IMR-90 (cell line): ENCODE data around the gene TFIP11. TPM values are rescaled to one million over a fixed set of nuclear protein-coding genes. Genes with fewer than 3 reads are reported as not detected.

ENCODE experiments used
- ATAC-seq: fragments of 200-7000 bp; cut with Tn5 transposase; 2 replicates; pipeline ENCODE4 v1.9.1; 2020; ENCODE audit warnings: low read depth, mild to moderate bottlenecking, moderate library complexity
- BruUV-seq: library from RNA; stranded (reverse); fragments of 400-500 nt; replicated peaks from 2 replicates; lab custom pipeline; 2021; lab: Mats Ljungman, UMichigan
- CTCF ChIA-PET: fragments of 300-600 bp; formaldehyde crosslinking; extraction: SDS; loops from one replicate; lab custom pipeline; 2021; ENCODE audit warnings: antibody characterized with exemption; lab: Yijun Ruan, JAX
- POLR2A ChIA-PET: fragments of 300-600 bp; sonication (Branson Sonifier 250); formaldehyde crosslinking; loops from one replicate; lab custom pipeline; 2022; ENCODE audit warnings: antibody characterized with exemption; ENCODE audit not compliant: unreplicated experiment; lab: Charles Lee
- DNase-seq: peaks from one replicate; pipeline ENCODE4 v3.0.0; 2013
- H2AFZ ChIP-seq: replicated peaks from 2 replicates; pipeline ENCODE3; 2013; ENCODE audit warnings: low read length, mild to moderate bottlenecking; ENCODE audit not compliant: poor library complexity
- H2AK5ac ChIP-seq: 2 replicates; pipeline ENCODE4 v1.6.1; 2013; ENCODE audit warnings: low read depth, low read length, inconsistent platforms
- H2AK9ac ChIP-seq: replicated peaks from 2 replicates; pipeline ENCODE3; 2013; ENCODE audit warnings: mild to moderate bottlenecking, low read depth, low read length, moderate library complexity; ENCODE audit not compliant: poor library complexity
- H2BK120ac ChIP-seq: 2 replicates; pipeline ENCODE4 v1.6.1; 2013; ENCODE audit warnings: low read depth, low read length, inconsistent platforms
- H2BK15ac ChIP-seq: 3 replicates; pipeline ENCODE4 v1.6.1; 2013; ENCODE audit warnings: low read depth, low read length, inconsistent platforms
- H2BK20ac ChIP-seq: 2 replicates; pipeline ENCODE4 v1.6.1; 2013; ENCODE audit warnings: low read depth, mild to moderate bottlenecking, inconsistent platforms, low read length, moderate library complexity
- H2BK5ac ChIP-seq: 2 replicates; pipeline ENCODE4 v1.6.1; 2013; ENCODE audit warnings: mild to moderate bottlenecking, low read depth, low read length, inconsistent platforms; ENCODE audit not compliant: poor library complexity, severe bottlenecking
- H3K14ac ChIP-seq: replicated peaks from 2 replicates; pipeline ENCODE4 v1.6.1; 2013; ENCODE audit warnings: low read depth, low read length, inconsistent platforms
- H3K18ac ChIP-seq: 2 replicates; pipeline ENCODE4 v1.6.1; 2013; ENCODE audit warnings: low read depth, low read length, control low read depth
- H3K23ac ChIP-seq: 2 replicates; pipeline ENCODE4 v1.6.1; 2013; ENCODE audit warnings: low read depth, low read length, inconsistent platforms
- H3K27ac ChIP-seq: 2 replicates; pipeline ENCODE4 v1.5.1; 2013; ENCODE audit warnings: mild to moderate bottlenecking, control low read depth, low read length; ENCODE audit not compliant: insufficient read depth
- H3K27me3 ChIP-seq: 2 replicates; pipeline ENCODE4 v1.6.1; 2013; ENCODE audit warnings: low read length; ENCODE audit not compliant: control insufficient read depth, insufficient read depth
- H3K36me3 ChIP-seq: 2 replicates; pipeline ENCODE4 v1.6.1; 2013; ENCODE audit warnings: low read length, mixed read lengths; ENCODE audit not compliant: control insufficient read depth, insufficient read depth
- H3K4ac ChIP-seq: 2 replicates; pipeline ENCODE4 v1.6.1; 2013; ENCODE audit warnings: low read depth, low read length, inconsistent platforms
- H3K4me1 ChIP-seq: 2 replicates; pipeline ENCODE4 v1.6.1; 2013; ENCODE audit warnings: low read length, mixed read lengths; ENCODE audit not compliant: control insufficient read depth, insufficient read depth
- H3K4me2 ChIP-seq: 2 replicates; pipeline ENCODE4 v1.6.1; 2013; ENCODE audit warnings: low read depth, mild to moderate bottlenecking, control low read depth, low read length, moderate library complexity
- H3K4me3 ChIP-seq: 2 replicates; pipeline ENCODE4 v1.5.1; 2013; ENCODE audit warnings: low read depth, mild to moderate bottlenecking, control low read depth, low read length, moderate library complexity; ENCODE audit not compliant: insufficient read depth
- H3K56ac ChIP-seq: 2 replicates; pipeline ENCODE4 v1.6.1; 2013; ENCODE audit warnings: low read length, inconsistent platforms; ENCODE audit not compliant: insufficient read depth; ENCODE audit errors: extremely low read depth
- H3K79me1 ChIP-seq, 2 experiments: 2 replicates each; pipeline ENCODE4 v1.6.1; 2013; ENCODE audit warnings: low read length in 2 of 2, inconsistent platforms in 1 of 2, low read depth in 1 of 2
- H3K9ac ChIP-seq: 2 replicates; pipeline ENCODE4 v1.6.1; 2013; ENCODE audit warnings: low read depth, low read length, control low read depth
- H3K9me1 ChIP-seq: 2 replicates; pipeline ENCODE4 v1.6.1; 2013; ENCODE audit warnings: low read length, inconsistent platforms; ENCODE audit not compliant: insufficient read depth
- H3K9me3 ChIP-seq: 2 replicates; pipeline ENCODE4 v1.6.1; 2013; ENCODE audit warnings: low read length; ENCODE audit not compliant: control insufficient read depth, insufficient read depth
- H4K20me1 ChIP-seq: 2 replicates; pipeline ENCODE4 v1.6.1; 2013; ENCODE audit warnings: low read length, inconsistent platforms; ENCODE audit not compliant: insufficient read depth
- H4K5ac ChIP-seq: 2 replicates; pipeline ENCODE4 v1.6.1; 2013; ENCODE audit warnings: mild to moderate bottlenecking, low read depth, low read length, control low read depth
- H4K8ac ChIP-seq, 2 experiments: 2 replicates each; pipeline ENCODE4 v1.6.1; 2013; ENCODE audit warnings: low read depth in 2 of 2, low read length in 2 of 2, control low read depth in 1 of 2, inconsistent platforms in 1 of 2
- H4K91ac ChIP-seq: 2 replicates; pipeline ENCODE4 v1.6.1; 2013; ENCODE audit warnings: low read depth, low read length, inconsistent platforms; ENCODE audit not compliant: insufficient read depth
- MXI1 ChIP-seq: IDR thresholded peaks from 2 replicates; pipeline ENCODE4 v1.6.1; 2012; ENCODE audit warnings: low read depth, mild to moderate bottlenecking, low read length, moderate library complexity, borderline replicate concordance
- RFX5 ChIP-seq: IDR thresholded peaks from 2 replicates; pipeline ENCODE4 v1.8.0; 2012; ENCODE audit warnings: low read depth, mild to moderate bottlenecking, low read length, moderate library complexity
- WGBS, 2 experiments: methylation state at CpG; one replicate each; pipeline versions ENCODE4 v1.1.5 to v1.1.7; 2013; ENCODE audit warnings: missing lambda C conversion rate in 2 of 2; ENCODE audit not compliant: insufficient read length in 1 of 2; ENCODE audit errors: extremely low coverage in 2 of 2; 5-methylcytosine and 5-hydroxymethylcytosine counted together
- dilution Hi-C: fragments of 300-500 bp; cut with HindIII; formaldehyde crosslinking; loops from one replicate; pipeline ENCODE4 v1.14.3; 2018; ENCODE audit warnings: low sequenced_read_pairs; ENCODE audit not compliant: unreplicated experiment
- in situ Hi-C: fragments of 300-500 bp; cut with MboI; formaldehyde crosslinking; loops from 3 replicates; pipeline ENCODE4 v1.14.3; 2019; ENCODE audit warnings: low sequenced_read_pairs, inconsistent platforms, mixed read lengths
- intact Hi-C: fragments of 100-400 bp; cut with micrococcal nuclease; formaldehyde crosslinking; loops from 2 replicates; pipeline ENCODE4 v1.10.0; 2022
- polyA plus RNA-seq, 3 experiments: library from polyadenylated mRNA; depleted of rRNA; stranded (reverse); fragments of >200 nt; gene quantifications; 2 replicates each; pipeline ENCODE4 v1.2.3, GENCODE V29; 2012; ENCODE audit warnings: low replicate concordance in 1 of 3
- total RNA-seq: library from RNA; depleted of rRNA; stranded (reverse); fragments of >200 nt; gene quantifications from 2 replicates; pipeline ENCODE4 v1.2.3, GENCODE V29; 2012

TFIP11 gene
- total and polyA plus RNA-seq, 2 of the 4 experiments (the other 2 are of a cell fraction), result 22.5 to 43.2 TPM

GRCh38 chr22:26487996-26488395, 24.3 kb downstream of the TFIP11 start:
- Histone ChIP-seq H4K91ac (no peak overlapping the region), H3K79me1 (peaks cover 17 to 38% of the 10 kb centered on the region in 2 experiments), H3K56ac (no peak overlapping the region), H2AK9ac (no peak overlapping the region), H2AFZ (no peak overlapping the region), H2AK5ac (no peak overlapping the region), H3K9me3 (no peaks in the 10 kb centered on the region), H2BK15ac (no peak overlapping the region), H3K4me1 (peaks cover 4% of the 10 kb centered on the region), H3K9ac (no peak overlapping the region), H3K23ac (no peak overlapping the region), H3K36me3 (peaks cover 36% of the 10 kb centered on the region), H3K14ac (no peak overlapping the region), H3K4me2 (no peak overlapping the region), H3K27ac (no peak overlapping the region), H3K4me3 (no peak overlapping the region), H3K9me1 (no peaks in the 10 kb centered on the region), H3K27me3 (no peaks in the 10 kb centered on the region), H4K5ac (no peak overlapping the region), H2BK5ac (no peak overlapping the region), H4K20me1 (no peaks in the 10 kb centered on the region; the same call in 1 of the 2 replicates), H3K4ac (no peak overlapping the region), H4K8ac (no peak overlapping the region), H2BK120ac (no peak overlapping the region), H2BK20ac (no peak overlapping the region), H3K18ac (no peak overlapping the region)
- TF ChIP-seq MXI1 (no peak), RFX5 (no peak)
- no TSS peak for BruUV-seq
- dilution Hi-C loops (no loop called here), in situ Hi-C loops (no loop called here), intact Hi-C loops (no loop called here)
- ATAC-seq, result no peak
- ChIA-PET CTCF (no interaction called here), POLR2A (no interaction called here)
- no CpG with 5 or more reads among the region's 3 CpGs for WGBS, 2 experiments
- DNase-seq, result no peak
